ENCODE data around the gene OTUD6A. TPM values are rescaled to one million over a fixed set of nuclear protein-coding genes. Genes with fewer than 3 reads are reported as not detected.

OTUD6A gene
- total RNA-seq, 1 donor from 2014 or later, result not detected

DNA sequence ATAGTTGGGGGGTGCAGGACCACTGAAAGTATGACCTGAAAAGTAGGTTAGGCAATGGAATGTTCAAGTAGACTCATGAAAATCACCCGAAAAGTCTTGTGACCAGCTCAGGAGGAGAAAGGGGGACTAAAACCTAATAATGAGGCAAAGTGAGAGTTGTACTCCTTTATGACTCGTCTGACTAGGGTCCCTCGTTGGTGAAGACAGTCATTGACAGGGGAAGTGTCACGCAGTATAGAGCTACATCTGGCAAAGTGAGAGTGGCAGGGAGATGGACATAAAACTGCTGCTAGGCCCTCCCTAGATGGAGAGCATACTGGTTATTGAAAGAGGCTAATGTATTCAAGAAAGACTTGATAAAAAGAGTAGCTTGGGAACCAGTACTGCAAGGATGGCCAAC is 20.5 kb downstream of the OTUD6A start:
- H3K27ac Mint-ChIP-seq (ENCODE audit: unreplicated experiment), result no peak overlapping the region
- no peaks in the 10 kb centered on the region for H3K27me3 Mint-ChIP-seq (ENCODE audit: low read depth)
- H3K9me3 Mint-ChIP-seq, result peaks cover 2% of the 10 kb centered on the region
- DNase-seq (ENCODE audit: low read depth, low spot score), result no peak
- no peak overlapping the region for H3K4me3 Mint-ChIP-seq
- no peaks in the 10 kb centered on the region for H3K4me1 Mint-ChIP-seq
- no peaks in the 10 kb centered on the region for H3K36me3 Mint-ChIP-seq (ENCODE audit: low read depth)
- TF ChIP-seq, protein P1, sequence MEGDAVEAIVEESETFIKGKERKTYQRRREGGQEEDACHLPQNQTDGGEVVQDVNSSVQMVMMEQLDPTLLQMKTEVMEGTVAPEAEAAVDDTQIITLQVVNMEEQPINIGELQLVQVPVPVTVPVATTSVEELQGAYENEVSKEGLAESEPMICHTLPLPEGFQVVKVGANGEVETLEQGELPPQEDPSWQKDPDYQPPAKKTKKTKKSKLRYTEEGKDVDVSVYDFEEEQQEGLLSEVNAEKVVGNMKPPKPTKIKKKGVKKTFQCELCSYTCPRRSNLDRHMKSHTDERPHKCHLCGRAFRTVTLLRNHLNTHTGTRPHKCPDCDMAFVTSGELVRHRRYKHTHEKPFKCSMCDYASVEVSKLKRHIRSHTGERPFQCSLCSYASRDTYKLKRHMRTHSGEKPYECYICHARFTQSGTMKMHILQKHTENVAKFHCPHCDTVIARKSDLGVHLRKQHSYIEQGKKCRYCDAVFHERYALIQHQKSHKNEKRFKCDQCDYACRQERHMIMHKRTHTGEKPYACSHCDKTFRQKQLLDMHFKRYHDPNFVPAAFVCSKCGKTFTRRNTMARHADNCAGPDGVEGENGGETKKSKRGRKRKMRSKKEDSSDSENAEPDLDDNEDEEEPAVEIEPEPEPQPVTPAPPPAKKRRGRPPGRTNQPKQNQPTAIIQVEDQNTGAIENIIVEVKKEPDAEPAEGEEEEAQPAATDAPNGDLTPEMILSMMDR (conservative IDR thresholded peaks at IDR 0.05), result no peak

DNA sequence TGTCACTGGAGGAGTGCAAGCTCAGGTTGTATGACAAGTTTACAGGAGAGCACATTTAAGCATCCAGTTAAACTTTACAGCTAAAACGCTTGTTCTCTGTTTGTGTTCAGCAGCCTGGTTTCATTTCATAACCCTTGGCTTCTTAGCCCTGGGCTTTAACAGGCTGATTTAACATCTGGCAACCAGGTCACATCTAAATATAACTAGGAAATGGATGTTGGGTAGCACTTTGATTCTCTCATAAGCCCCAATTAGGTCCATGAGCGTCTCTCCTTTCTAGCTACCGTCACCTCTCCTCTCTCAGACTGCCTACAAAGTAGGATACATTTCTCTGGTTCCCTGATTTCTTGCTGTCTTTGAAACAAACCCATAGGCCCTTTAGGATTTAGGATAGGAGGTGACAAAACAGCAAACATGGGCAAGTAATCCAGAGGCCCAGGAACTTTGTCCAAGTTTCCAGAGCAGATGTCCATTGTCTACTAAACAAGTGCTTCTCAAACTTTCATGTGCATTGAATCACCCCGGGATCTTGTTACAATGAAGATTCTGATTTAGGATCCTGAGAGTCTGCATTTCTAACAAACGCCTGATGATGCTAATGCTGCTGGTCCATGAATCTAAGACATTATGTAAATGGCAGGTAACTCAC is 22.5 kb downstream of the OTUD6A start:
- no peak overlapping the region for H3K27ac Mint-ChIP-seq (ENCODE audit: unreplicated experiment)
- TF ChIP-seq, protein P1 (conservative IDR thresholded peaks at IDR 0.05), result no peak
- H3K9me3 Mint-ChIP-seq, result no peaks in the 10 kb centered on the region

DNA sequence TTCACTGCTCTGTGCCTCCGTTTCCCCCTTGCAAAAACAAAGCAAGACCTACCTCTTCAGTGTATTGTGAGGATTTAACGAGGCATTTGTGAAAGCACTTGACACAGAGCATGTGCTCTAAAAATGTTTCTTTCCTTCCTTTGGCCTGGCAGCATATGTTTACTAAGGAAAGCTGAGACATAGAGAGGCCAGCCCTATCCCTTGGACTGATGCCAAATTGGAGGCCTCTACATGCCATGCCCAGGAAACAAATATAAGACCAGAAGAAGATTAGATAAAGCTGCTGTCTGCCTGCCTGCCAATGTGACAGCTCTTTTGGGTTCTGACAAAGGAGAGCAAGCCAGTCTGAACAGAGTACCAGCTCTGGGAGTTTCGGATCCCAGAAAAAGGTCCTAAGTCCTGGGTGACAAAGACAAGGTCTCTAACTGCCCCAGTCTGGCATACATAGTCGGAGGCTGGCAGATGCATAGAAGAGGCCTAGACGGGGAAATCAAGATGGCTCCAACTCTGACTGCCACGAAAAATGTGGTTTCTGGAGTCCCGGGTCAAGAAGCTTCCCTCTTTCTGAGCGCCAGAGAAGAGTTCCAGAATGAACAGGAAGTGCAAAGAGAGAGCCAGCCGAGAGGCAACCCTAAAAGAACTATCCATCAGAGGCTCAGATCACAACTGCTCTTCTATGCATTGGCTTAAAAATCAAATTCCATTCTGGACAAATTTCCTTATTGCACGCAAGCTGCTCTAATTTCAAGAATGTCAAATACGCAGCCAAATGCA is 25.8 kb downstream of the OTUD6A start:
- no peaks in the 10 kb centered on the region for H3K36me3 Mint-ChIP-seq (ENCODE audit: low read depth)
- TF ChIP-seq, protein P1 (conservative IDR thresholded peaks at IDR 0.05), result no peak
- no peaks in the 10 kb centered on the region for H3K9me3 Mint-ChIP-seq
- H3K27me3 Mint-ChIP-seq (ENCODE audit: low read depth), result no peaks in the 10 kb centered on the region
- H3K4me3 Mint-ChIP-seq, result no peak overlapping the region
- no peak for DNase-seq (ENCODE audit: low read depth, low spot score)
- no peaks in the 10 kb centered on the region for H3K4me1 Mint-ChIP-seq
- no peak overlapping the region for H3K27ac Mint-ChIP-seq (ENCODE audit: unreplicated experiment)

More for the DNA sequence above, 22.5 kb downstream of the OTUD6A start:
- H3K4me3 Mint-ChIP-seq, result no peak overlapping the region
- H3K4me1 Mint-ChIP-seq, result no peaks in the 10 kb centered on the region
- H3K36me3 Mint-ChIP-seq (ENCODE audit: low read depth), result no peaks in the 10 kb centered on the region
- no peaks in the 10 kb centered on the region for H3K27me3 Mint-ChIP-seq (ENCODE audit: low read depth)
- no peak for DNase-seq (ENCODE audit: low read depth, low spot score)

DNA sequence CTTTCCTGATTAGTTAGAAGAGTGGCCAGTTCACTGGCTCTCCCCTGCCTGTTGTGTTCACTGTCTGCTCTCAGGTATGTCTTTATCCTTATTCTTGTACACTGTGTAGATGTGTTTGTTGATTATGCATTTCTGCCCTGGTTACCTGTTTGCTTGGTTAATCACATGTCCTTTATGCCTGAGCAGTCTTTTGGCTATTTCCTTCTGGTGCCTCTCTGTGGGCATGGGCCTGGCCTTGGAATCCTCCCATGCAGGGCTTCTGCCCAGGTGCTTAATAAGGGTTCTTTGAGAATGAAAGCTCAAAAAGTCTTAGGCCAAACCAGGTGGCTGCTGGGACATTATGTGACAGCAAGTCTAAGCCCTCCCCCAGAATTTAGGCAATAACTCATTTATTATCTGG is 26.5 kb downstream of the OTUD6A start:
- Mint-ChIP-seq H3K4me3 (no peak overlapping the region), H3K36me3 (ENCODE audit: low read depth) (no peaks in the 10 kb centered on the region), H3K9me3 (no peaks in the 10 kb centered on the region), H3K27ac (ENCODE audit: unreplicated experiment) (no peak overlapping the region), H3K27me3 (ENCODE audit: low read depth) (no peaks in the 10 kb centered on the region), H3K4me1 (no peaks in the 10 kb centered on the region)
- TF ChIP-seq, protein P1 (conservative IDR thresholded peaks at IDR 0.05), result no peak
- no peak for DNase-seq (ENCODE audit: low read depth, low spot score)

DNA sequence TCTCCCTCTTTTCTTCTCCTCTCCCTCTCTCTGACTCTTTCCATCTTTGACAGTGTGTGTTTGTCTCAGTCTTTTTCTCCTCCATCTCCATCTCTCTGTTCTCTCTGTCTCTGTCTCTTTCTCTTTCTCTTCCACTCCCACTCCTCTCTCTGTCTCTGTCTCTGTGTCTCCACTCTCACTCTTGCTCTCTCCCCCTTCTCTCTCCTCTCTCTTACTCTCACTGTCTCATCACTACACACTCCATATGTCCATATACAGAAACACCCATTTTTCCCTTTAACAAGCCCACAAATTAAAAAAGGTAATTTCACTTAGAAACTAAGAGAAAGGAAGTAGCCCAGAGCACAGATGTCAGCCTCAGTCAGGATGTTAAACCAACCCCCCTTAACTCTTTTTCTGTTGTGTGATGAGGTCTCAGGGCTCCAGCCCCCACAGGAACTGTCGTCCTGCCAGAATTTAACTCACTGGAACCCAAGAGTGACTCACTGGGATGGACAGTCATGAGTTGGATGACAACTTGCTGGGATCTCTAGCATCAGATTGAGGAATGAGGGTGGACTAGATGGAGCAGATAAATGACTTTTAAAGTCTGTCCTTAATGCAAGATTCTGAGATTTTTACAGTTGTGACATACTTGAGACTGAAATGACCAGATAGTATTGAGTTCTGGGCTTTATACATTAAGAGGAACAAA is 27.5 kb downstream of the OTUD6A start:
- no peak overlapping the region for H3K4me3 Mint-ChIP-seq
- no peaks in the 10 kb centered on the region for H3K9me3 Mint-ChIP-seq
- H3K4me1 Mint-ChIP-seq, result no peaks in the 10 kb centered on the region
- TF ChIP-seq, protein P1 (conservative IDR thresholded peaks at IDR 0.05), result no peak
- H3K36me3 Mint-ChIP-seq (ENCODE audit: low read depth), result no peaks in the 10 kb centered on the region
- no peak overlapping the region for H3K27ac Mint-ChIP-seq (ENCODE audit: unreplicated experiment)
- DNase-seq (ENCODE audit: low read depth, low spot score), result no peak
- no peaks in the 10 kb centered on the region for H3K27me3 Mint-ChIP-seq (ENCODE audit: low read depth)
